ENCODE data around the gene ABHD2. TPM values are rescaled to one million over a fixed set of nuclear protein-coding genes. Genes with fewer than 3 reads are reported as not detected.

Gene ABHD2
- total and polyA plus RNA-seq, 12 donors: 5.6 to 316 (median 135) TPM

DNA sequence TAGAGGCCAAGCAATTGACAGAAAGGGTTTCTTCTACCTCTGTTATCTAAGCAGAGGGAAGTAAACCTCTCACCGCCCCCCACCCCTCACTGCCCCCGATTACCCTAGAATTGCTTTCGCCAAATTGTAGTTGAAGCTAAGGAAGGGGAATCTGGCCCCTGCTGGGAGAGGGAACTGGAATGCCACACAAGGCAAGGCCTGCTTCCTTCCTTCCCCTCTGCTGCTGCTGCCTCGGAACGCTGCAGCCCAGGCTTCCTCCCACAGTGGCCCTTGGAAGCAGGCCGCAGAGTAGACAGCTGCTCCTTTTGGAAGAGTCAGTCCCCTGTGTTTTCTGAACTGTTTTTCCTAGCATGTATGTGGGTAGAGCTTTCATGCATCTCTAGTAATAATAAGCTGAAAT lies 111.5 kb downstream of the ABHD2 start:
- Histone ChIP-seq H3K27me3 (no peaks in the 10 kb centered on the region), H3K4me3 (no peak overlapping the region), H3K27ac (no peak overlapping the region), H3K4me1 (replicated peaks in 1 of 2) (no peaks in the 10 kb centered on the region), H3K9me3 (replicated peaks in 1 of 3) (no peaks in the 10 kb centered on the region), H3K36me3 (replicated peaks in 1 of 2) (peaks cover 0 to 40% of the 10 kb centered on the region in 2 donors)
- DNase-seq: no peak
- intact Hi-C loops (cut with DNase I): no loop called here
- TF ChIP-seq, protein P1, sequence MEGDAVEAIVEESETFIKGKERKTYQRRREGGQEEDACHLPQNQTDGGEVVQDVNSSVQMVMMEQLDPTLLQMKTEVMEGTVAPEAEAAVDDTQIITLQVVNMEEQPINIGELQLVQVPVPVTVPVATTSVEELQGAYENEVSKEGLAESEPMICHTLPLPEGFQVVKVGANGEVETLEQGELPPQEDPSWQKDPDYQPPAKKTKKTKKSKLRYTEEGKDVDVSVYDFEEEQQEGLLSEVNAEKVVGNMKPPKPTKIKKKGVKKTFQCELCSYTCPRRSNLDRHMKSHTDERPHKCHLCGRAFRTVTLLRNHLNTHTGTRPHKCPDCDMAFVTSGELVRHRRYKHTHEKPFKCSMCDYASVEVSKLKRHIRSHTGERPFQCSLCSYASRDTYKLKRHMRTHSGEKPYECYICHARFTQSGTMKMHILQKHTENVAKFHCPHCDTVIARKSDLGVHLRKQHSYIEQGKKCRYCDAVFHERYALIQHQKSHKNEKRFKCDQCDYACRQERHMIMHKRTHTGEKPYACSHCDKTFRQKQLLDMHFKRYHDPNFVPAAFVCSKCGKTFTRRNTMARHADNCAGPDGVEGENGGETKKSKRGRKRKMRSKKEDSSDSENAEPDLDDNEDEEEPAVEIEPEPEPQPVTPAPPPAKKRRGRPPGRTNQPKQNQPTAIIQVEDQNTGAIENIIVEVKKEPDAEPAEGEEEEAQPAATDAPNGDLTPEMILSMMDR (IDR thresholded peaks at IDR 0.05): no peak
- no peak for TF ChIP-seq POLR2A (IDR thresholded peaks at IDR 0.05)
- 52 to 94% (median 73%) methylated on average over 4 to 6 of the region's 6 CpGs for WGBS, 4 donors

DNA sequence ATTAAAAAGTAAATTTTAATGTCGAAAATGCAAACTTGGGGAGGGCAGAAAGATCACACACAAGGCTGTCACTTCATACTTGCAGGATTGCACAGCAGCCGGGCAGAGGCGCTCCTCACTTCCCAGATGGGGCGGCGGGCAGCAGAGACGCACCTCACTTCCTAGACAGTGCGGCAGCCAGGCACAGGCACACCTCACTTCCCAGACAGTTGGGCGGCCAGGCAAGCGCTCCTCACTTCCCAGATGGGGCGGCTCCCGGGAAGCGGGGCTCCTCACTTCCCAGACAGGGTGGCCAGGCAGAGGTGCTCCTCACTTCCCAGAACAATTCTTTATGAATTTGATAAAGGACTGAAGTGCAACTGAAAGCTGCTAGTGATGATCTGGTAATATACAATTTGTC lies 111.9 kb downstream of the ABHD2 start:
- H3K4me3 ChIP-seq: no peak overlapping the region
- intact Hi-C loops (cut with DNase I): no loop called here
- TF ChIP-seq, protein P1 (IDR thresholded peaks at IDR 0.05): no peak
- H3K4me1 ChIP-seq (replicated peaks in 1 of 2): no peaks in the 10 kb centered on the region
- H3K27me3 ChIP-seq: no peaks in the 10 kb centered on the region
- 89 to 97% (median 92%) methylated on average over 7 to 12 of the region's 12 CpGs for WGBS, 4 donors
- no peaks in the 10 kb centered on the region for H3K9me3 ChIP-seq (replicated peaks in 1 of 3)
- no peak for DNase-seq
- H3K27ac ChIP-seq: no peak overlapping the region
- H3K36me3 ChIP-seq (replicated peaks in 1 of 2): peaks cover 0 to 35% of the 10 kb centered on the region in 2 donors

DNA sequence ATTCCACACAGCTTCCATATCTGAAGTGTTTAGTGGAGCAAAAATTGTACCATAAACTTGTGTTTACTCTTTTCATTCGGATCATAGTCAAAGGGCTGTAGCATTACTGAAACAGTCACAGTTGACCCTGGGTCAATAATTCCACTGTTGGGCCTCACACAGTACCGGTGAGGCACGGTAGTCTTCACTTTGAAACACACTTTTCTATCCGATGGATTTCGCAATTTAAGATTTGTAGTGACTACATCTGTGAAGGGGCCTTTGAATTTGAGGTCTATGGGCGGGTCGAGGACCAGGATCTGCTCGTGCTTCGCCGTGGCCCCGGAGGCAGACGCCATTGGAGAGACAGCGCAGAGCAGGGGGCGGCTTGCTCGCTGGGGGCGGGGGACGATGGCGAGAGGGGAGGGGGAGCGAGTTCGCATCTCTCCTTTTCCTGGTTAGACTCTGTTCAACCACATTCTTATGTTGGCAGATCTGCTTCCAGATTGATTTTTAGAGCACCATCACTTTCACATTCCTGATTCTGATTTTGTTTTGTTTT lies 113.3 kb downstream of the ABHD2 start:
- peaks cover 0 to 23% of the 10 kb centered on the region in 2 donors for H3K36me3 ChIP-seq (replicated peaks in 1 of 2)
- no peak overlapping the region for H3K4me3 ChIP-seq
- H3K4me1 ChIP-seq (replicated peaks in 1 of 2): peaks cover 0 to under 1% of the 10 kb centered on the region in 2 donors
- H3K27ac ChIP-seq: no peak overlapping the region
- intact Hi-C loops (cut with DNase I): no loop called here
- WGBS, 4 donors: 82 to 94% (median 92%) methylated on average over 12 to 20 of the region's 20 CpGs
- no peaks in the 10 kb centered on the region for H3K9me3 ChIP-seq (replicated peaks in 1 of 3)
- no peak for TF ChIP-seq POLR2A (IDR thresholded peaks at IDR 0.05)
- TF ChIP-seq, protein P1 (IDR thresholded peaks at IDR 0.05): no peak
- DNase-seq: no peak
- no peaks in the 10 kb centered on the region for H3K27me3 ChIP-seq

DNA sequence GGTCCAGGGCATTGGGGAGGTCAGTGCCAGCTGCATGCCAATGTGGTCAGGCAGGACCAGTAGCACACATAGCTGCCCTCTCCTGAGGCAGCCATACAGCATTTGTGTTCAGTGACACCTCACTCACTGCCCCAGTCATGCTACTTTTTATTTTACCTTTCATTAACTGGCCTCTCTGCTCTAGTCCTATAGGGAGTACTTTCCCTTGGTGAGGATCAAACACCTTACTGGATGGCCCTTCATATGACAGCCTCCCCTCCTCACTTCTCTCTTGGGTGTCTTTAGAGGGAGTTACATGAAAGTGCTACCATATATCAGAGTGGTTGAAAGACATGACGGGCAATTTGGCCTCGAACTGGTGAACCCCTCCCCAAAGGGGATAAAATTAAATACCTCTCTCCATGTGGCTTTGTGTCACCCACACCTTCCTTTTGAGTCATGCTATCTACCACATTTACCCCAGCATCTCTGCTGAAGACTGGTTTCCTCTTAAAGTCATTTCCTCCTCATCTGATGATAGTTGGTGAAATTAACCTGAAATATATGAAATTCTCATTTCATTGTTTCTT lies 115.5 kb downstream of the ABHD2 start:
- Histone ChIP-seq H3K9me3 (replicated peaks in 1 of 3) (no peaks in the 10 kb centered on the region), H3K4me1 (replicated peaks in 1 of 2) (peaks cover 0 to 8% of the 10 kb centered on the region in 2 donors), H3K36me3 (replicated peaks in 1 of 2) (peaks cover 0 to 8% of the 10 kb centered on the region in 2 donors), H3K27me3 (no peaks in the 10 kb centered on the region), H3K27ac (no peak overlapping the region), H3K4me3 (no peak overlapping the region)
- 19 to 35% (median 26%) methylated on average over 2 of the region's 2 CpGs for WGBS, 4 donors
- intact Hi-C loops (cut with DNase I): no loop called here
- DNase-seq: no peak
- TF ChIP-seq, protein P1 (IDR thresholded peaks at IDR 0.05): no peak
- no peak for TF ChIP-seq POLR2A (IDR thresholded peaks at IDR 0.05)

All from adrenal gland (tissue), 12 donors.